H1 (cell line): ENCODE results near the gene PGLYRP1. TPM values are rescaled to one million over a fixed set of nuclear protein-coding genes. Genes with fewer than 3 reads are reported as not detected.

Experiments
- CTCF ChIA-PET: fragments of 300-600 bp; sonication (Branson Sonifier 250); formaldehyde crosslinking; loops from one replicate; lab custom pipeline; 2021; ENCODE audit not compliant: partially characterized antibody; lab: Charles Lee
- POLR2A ChIA-PET: fragments of 300-600 bp; sonication (Branson Sonifier 250); formaldehyde crosslinking; loops from one replicate; lab custom pipeline; 2021; ENCODE audit warnings: inconsistent platforms; ENCODE audit not compliant: partially characterized antibody; lab: Charles Lee
- DNase-seq, 2 experiments: peaks; one replicate each; pipeline versions ENCODE4 v3.0.0 to v3.0.0-alpha.2; 2010 to 2022; ENCODE audit warnings: low spot score in 2 of 2, low read depth in 1 of 2, mixed read lengths in 1 of 2
- FAIRE-seq: peaks from 2 replicates; lab custom pipeline; 2011; peaks lifted over from hg19 to GRCh38; lab: Jason Lieb, UNC
- H2AFZ ChIP-seq: 2 replicates; pipeline ENCODE4 v1.8.1; 2012; ENCODE audit warnings: low read length, inconsistent platforms
- H2AK5ac ChIP-seq: 2 replicates; pipeline ENCODE4 v1.6.1; 2013; ENCODE audit warnings: low read depth, low read length
- H2BK120ac ChIP-seq: replicated peaks from 2 replicates; pipeline ENCODE3; 2013; ENCODE audit warnings: low read depth, low read length, inconsistent platforms
- H2BK12ac ChIP-seq: 2 replicates; pipeline ENCODE4 v1.6.1; 2013; ENCODE audit warnings: low read depth, low read length
- H2BK15ac ChIP-seq: 2 replicates; pipeline ENCODE4 v1.6.1; 2013; ENCODE audit warnings: low read length
- H2BK20ac ChIP-seq: 2 replicates; pipeline ENCODE4 v1.6.1; 2013; ENCODE audit warnings: low read length
- H2BK5ac ChIP-seq: 2 replicates; pipeline ENCODE4 v1.6.1; 2013; ENCODE audit warnings: low read depth, low read length
- H3K14ac ChIP-seq: 2 replicates; pipeline ENCODE4 v1.6.1; 2013; ENCODE audit warnings: inconsistent platforms; ENCODE audit not compliant: insufficient read length
- H3K18ac ChIP-seq: 2 replicates; pipeline ENCODE4 v1.6.1; 2013; ENCODE audit warnings: low read length; ENCODE audit errors: extremely low read depth
- H3K23ac ChIP-seq: 2 replicates; pipeline ENCODE4 v1.6.1; 2013; ENCODE audit warnings: inconsistent platforms; ENCODE audit not compliant: insufficient read length
- H3K23me2 ChIP-seq: 2 replicates; pipeline ENCODE4 v1.6.1; 2013; ENCODE audit warnings: low read depth, low read length
- H3K27ac ChIP-seq: 2 replicates; pipeline ENCODE4 v1.6.1; 2011; ENCODE audit warnings: low read depth, low read length, inconsistent platforms
- H3K27me3 ChIP-seq, 4 experiments: replicated peaks in 1 of 4; 1 replicate in 1 of 4; 2 replicates in 3 of 4; pipeline versions ENCODE4 v1.6.1 to v1.8.1; 2011 to 2013; ENCODE audit warnings: low read length in 3 of 4, mild to moderate bottlenecking in 3 of 4, inconsistent platforms in 2 of 4, mixed read lengths in 2 of 4, moderate library complexity in 1 of 4; ENCODE audit not compliant: control insufficient read depth in 3 of 4, insufficient read depth in 3 of 4; ENCODE audit errors: extremely low read depth in 1 of 4
- H3K36me3 ChIP-seq, 4 experiments: 2 replicates each; pipeline versions ENCODE4 v1.6.1 to v1.8.1; 2011 to 2013; ENCODE audit warnings: mild to moderate bottlenecking in 4 of 4, low read length in 3 of 4, moderate library complexity in 2 of 4, control low read depth in 1 of 4, inconsistent platforms in 1 of 4; ENCODE audit not compliant: insufficient read depth in 4 of 4, control insufficient read depth in 2 of 4
- H3K4ac ChIP-seq: replicated peaks from 2 replicates; pipeline ENCODE3; 2013; ENCODE audit warnings: low read length, low read depth, mixed read lengths, inconsistent platforms; ENCODE audit not compliant: insufficient read length
- H3K4me1 ChIP-seq, 4 experiments: replicated peaks in 1 of 4; 1 replicate in 1 of 4; 2 replicates in 3 of 4; pipeline versions ENCODE4 v1.6.1 to v1.8.1; 2011 to 2013; ENCODE audit warnings: low read length in 3 of 4, inconsistent platforms in 2 of 4, mixed read lengths in 1 of 4; ENCODE audit not compliant: insufficient read depth in 4 of 4, control insufficient read depth in 3 of 4
- H3K4me2 ChIP-seq, 2 experiments: 2 replicates each; pipeline versions ENCODE4 v1.6.1 to v1.8.1; 2011 to 2013; ENCODE audit warnings: low read depth in 2 of 2, low read length in 2 of 2, control low read depth in 1 of 2, inconsistent platforms in 1 of 2, mild to moderate bottlenecking in 1 of 2; ENCODE audit not compliant: insufficient read depth in 1 of 2
- H3K4me3 ChIP-seq, 4 experiments: fragments of 200-600, 300-600 bp in 1 of 4; sonication (generic), shearing (Covaris generic), sonication (Bioruptor Twin) in 1 of 4; 2 replicates each; pipeline versions ENCODE4 v1.5.1 to v1.8.1; 2011 to 2016; ENCODE audit warnings: low read length in 4 of 4, low read depth in 3 of 4, control low read depth in 2 of 4, inconsistent platforms in 2 of 4, mild to moderate bottlenecking in 2 of 4, mixed read lengths in 1 of 4, moderate library complexity in 1 of 4; ENCODE audit not compliant: insufficient read depth in 2 of 4; ENCODE audit errors: extremely low read depth in 1 of 4
- H3K56ac ChIP-seq: replicated peaks from 2 replicates; pipeline ENCODE3; 2013; ENCODE audit warnings: low read depth, mild to moderate bottlenecking, mixed read lengths, low read length, inconsistent platforms; ENCODE audit not compliant: insufficient read length
- H3K79me1 ChIP-seq: 2 replicates; pipeline ENCODE4 v1.6.1; 2013; ENCODE audit warnings: low read depth, low read length, control low read depth
- H3K79me2 ChIP-seq, 2 experiments: 2 replicates each; pipeline versions ENCODE4 v1.6.1 to v1.8.1; 2012 to 2013; ENCODE audit warnings: low read length in 2 of 2, mild to moderate bottlenecking in 2 of 2, inconsistent platforms in 1 of 2; ENCODE audit not compliant: insufficient read depth in 2 of 2, control insufficient read depth in 1 of 2
- H3K9ac ChIP-seq, 4 experiments: replicated peaks in 1 of 4; 1 replicate in 1 of 4; 2 replicates in 3 of 4; pipeline versions ENCODE4 v1.6.1 to v1.8.1; 2011 to 2013; ENCODE audit warnings: low read depth in 3 of 4, low read length in 3 of 4, control low read depth in 2 of 4, mild to moderate bottlenecking in 2 of 4, moderate library complexity in 2 of 4, inconsistent platforms in 1 of 4; ENCODE audit errors: extremely low read depth in 1 of 4
- H3K9me3 ChIP-seq, 2 experiments: 2 replicates each; pipeline versions ENCODE4 v1.6.1 to v1.8.1; 2012 to 2013; ENCODE audit warnings: mild to moderate bottlenecking in 2 of 2, moderate library complexity in 2 of 2, control low read depth in 1 of 2, inconsistent platforms in 1 of 2, low read depth in 1 of 2, low read length in 1 of 2, mixed read lengths in 1 of 2; ENCODE audit not compliant: insufficient read depth in 2 of 2
- H4K20me1 ChIP-seq, 2 experiments: replicated peaks in 1 of 2; 2 replicates each; pipeline versions ENCODE3 to v1.8.1; 2011 to 2013; ENCODE audit warnings: inconsistent platforms in 2 of 2, low read length in 2 of 2, mild to moderate bottlenecking in 1 of 2; ENCODE audit not compliant: insufficient read depth in 2 of 2, control insufficient read depth in 1 of 2
- H4K5ac ChIP-seq: 2 replicates; pipeline ENCODE4 v1.6.1; 2013; ENCODE audit warnings: low read length, low read depth, mixed read lengths, inconsistent platforms; ENCODE audit not compliant: insufficient read length
- H4K8ac ChIP-seq: 2 replicates; pipeline ENCODE4 v1.8.0; 2013; ENCODE audit warnings: mild to moderate bottlenecking, moderate library complexity, low read length, inconsistent platforms; ENCODE audit not compliant: insufficient read depth; ENCODE audit errors: extremely low read depth
- H4K91ac ChIP-seq: replicated peaks from 2 replicates; pipeline ENCODE3; 2013; ENCODE audit warnings: low read length, mixed read lengths, inconsistent platforms; ENCODE audit not compliant: insufficient read length
- GABPA ChIP-seq: IDR thresholded peaks from 2 replicates; pipeline ENCODE4 v1.6.1; 2011; ENCODE audit warnings: mild to moderate bottlenecking, low read length, moderate library complexity, borderline replicate concordance; ENCODE audit not compliant: insufficient read depth
- KDM1A ChIP-seq: fragments of 200-600, 300-600 bp; sonication (generic); IDR thresholded peaks from 2 replicates; pipeline ENCODE4 v1.7.1; 2016; ENCODE audit warnings: mild to moderate bottlenecking, low read length, borderline replicate concordance
- NRF1 ChIP-seq: IDR thresholded peaks from 2 replicates; pipeline ENCODE4 v1.6.1; 2011; ENCODE audit warnings: mild to moderate bottlenecking, low read depth, low read length, improper control_type of control experiment
- RBBP5 ChIP-seq: IDR thresholded peaks from 2 replicates; pipeline ENCODE4 v1.7.1; 2012; ENCODE audit warnings: low read depth, mild to moderate bottlenecking, inconsistent platforms, low read length, moderate library complexity, borderline replicate concordance
- YY1 ChIP-seq: IDR thresholded peaks from 2 replicates; pipeline ENCODE4 v1.6.1; 2011; ENCODE audit warnings: low read depth, mild to moderate bottlenecking, low read length
- WGBS, 2 experiments: shearing (Covaris generic) in 1 of 2; methylation state at CpG; one replicate each; pipeline versions ENCODE4 v1.1.6 to v1.1.7; 2013 to 2015; ENCODE audit warnings: low lambda C conversion rate in 2 of 2, mixed read lengths in 2 of 2, inconsistent platforms in 1 of 2, low coverage in 1 of 2, missing lambda C conversion rate in 1 of 2; ENCODE audit not compliant: insufficient replicate concordance in 2 of 2, insufficient coverage in 1 of 2, insufficient read length in 1 of 2; ENCODE audit errors: extremely low coverage in 1 of 2, missing lambda C conversion rate in 1 of 2; 5-methylcytosine and 5-hydroxymethylcytosine counted together
- polyA plus RNA-seq, 7 experiments: library from polyadenylated mRNA; depleted of rRNA in 3 of 7; stranded (reverse) in 5 of 7; unstranded in 2 of 7; fragments of >200 nt in 5 of 7; fragments of 200-250 nt in 2 of 7; gene quantifications; 1 replicate in 5 of 7; 2 replicates in 1 of 7; 4 replicates in 1 of 7; pipeline versions ENCODE4 v1.2.1 to v1.2.3, GENCODE V29; 2011 to 2013; ENCODE audit warnings: missing spikeins in 2 of 7, mixed read lengths in 2 of 7
- total RNA-seq: library from RNA; stranded (reverse); fragmentation: NEBNext Ultra II Directional; extraction: Animal tissue kit (Norgen Biotek cat#: 25700); gene quantifications from 2 replicates; pipeline ENCODE4 v1.2.1, GENCODE V29; 2021

PGLYRP1 gene
- total and polyA plus RNA-seq, 2 of the 8 experiments (the other 6 are each of a cell fraction or from before 2014, with no cell fraction given): not detected

DNA sequence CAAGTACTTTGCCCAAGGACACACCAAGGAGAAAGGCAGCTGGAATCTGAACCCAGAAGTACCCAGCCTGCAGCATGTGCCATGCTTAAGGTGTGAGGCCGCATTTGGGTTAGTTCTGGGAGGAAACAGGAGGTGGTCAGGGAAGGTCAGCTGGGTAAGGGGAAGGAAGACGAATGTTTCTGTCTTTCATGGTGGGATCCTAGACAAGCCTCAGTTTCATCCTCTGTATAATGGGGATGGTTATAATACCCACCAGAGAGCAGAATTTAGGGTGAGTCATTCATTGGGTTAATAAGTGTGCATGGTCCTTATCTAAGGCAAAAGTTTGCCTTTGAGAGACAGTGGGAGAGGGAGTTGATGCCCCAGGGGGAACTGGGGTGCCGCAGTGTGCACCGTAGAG lies 24.0 kb downstream of the PGLYRP1 start:
- Histone ChIP-seq H3K9me3 (no peaks in the 10 kb centered on the region), H3K14ac (no peak overlapping the region), H3K4me1 (peaks cover 3 to 10% (median 4%) of the 10 kb centered on the region in 4 experiments; a peak in 6 of 7 replicates), H3K18ac (no peak overlapping the region), H3K79me2 (peaks cover 0 to 9% of the 10 kb centered on the region in 2 experiments; a peak in 2 of 4 replicates), H4K5ac (no peak overlapping the region), H3K23me2 (peaks cover 14% of the 10 kb centered on the region), H3K36me3 (0 out of 8 replicates have a peak, but pooled peaks cover 0 to 6% (median 0%) of the 10 kb centered on the region in 4 experiments), H3K79me1 (peaks cover 7% of the 10 kb centered on the region; the same call in 1 of the 2 replicates), H2AK5ac (no peak overlapping the region), H4K20me1 (peaks cover 2 to 3% of the 10 kb centered on the region in 2 experiments), H3K27me3 (no peaks in the 10 kb centered on the region), H3K9ac (no peak overlapping the region), H4K8ac (no peak overlapping the region), H2BK120ac (no peak overlapping the region), H3K23ac (no peak overlapping the region), H2BK20ac (no peak overlapping the region), H3K4me2 (peak overlapping the region in 1 of 2 experiments; percentile 97; a peak in 1 of 4 replicates), H2BK5ac (no peak overlapping the region), H3K4me3 (no peak overlapping the region), H3K4ac (no peak overlapping the region), H3K27ac (no peak overlapping the region), H2AFZ (no peak overlapping the region), H4K91ac (no peak overlapping the region), H3K56ac (no peak overlapping the region), H2BK15ac (no peak overlapping the region), H2BK12ac (0 out of 2 replicates have a peak overlapping the region, but pooled peaks have one; percentile 50)
- CTCF ChIA-PET: interaction anchor here (0.6 to 2.0 kb wide), 4 partner anchors 10 to 85 kb away, joined by 3 to 9 read pairs (median 3); no protein-coding TSS in a partner anchor
- 94% methylated on average over 4 of the region's 4 CpGs; no CpG with 5 or more reads in 1 of the 2 experiments for WGBS, 2 experiments
- FAIRE-seq (no peak), DNase-seq (no peak)
- POLR2A ChIA-PET: interaction anchor here (1.2 to 1.5 kb wide), 4 partner anchors 12 to 228 kb away, joined by 3 to 5 read pairs (median 3); partner anchors contain the start of gene IRF2BP1
- peak; percentile 73; the same call in 1 of the 2 replicates for TF ChIP-seq KDM1A
- no peak for TF ChIP-seq NRF1
- TF ChIP-seq GABPA: no peak
- TF ChIP-seq YY1: no peak
- TF ChIP-seq RBBP5: no peak
